K562 (cell line): ENCODE data around the gene ENTPD6. TPM values are rescaled to one million over a fixed set of nuclear protein-coding genes. Genes with fewer than 3 reads are reported as not detected.

Experiments used
- CGGBP1 ChIP-seq: fragments of 250-450 bp; sonication (Bioruptor Pico); IDR thresholded peaks from 2 replicates; pipeline ENCODE4 v1.9.0; 2021; ENCODE audit warnings: mild to moderate bottlenecking
- FOXK1 ChIP-seq: sonication (generic); formaldehyde crosslinking; IDR thresholded peaks from 2 replicates; pipeline ENCODE4 v1.8.0; 2022; ENCODE audit warnings: missing genetic modification reagents, mild to moderate bottlenecking, borderline replicate concordance
- GABPB2 ChIP-seq: fragments of 250-450 bp; sonication (Bioruptor Pico); conservative IDR thresholded peaks from 2 replicates; pipeline ENCODE4 v1.5.1; 2021; ENCODE audit warnings: mild to moderate bottlenecking
- LCOR ChIP-seq: sonication (generic); formaldehyde crosslinking; IDR thresholded peaks from 2 replicates; pipeline ENCODE4 v1.8.0; 2022; ENCODE audit warnings: mild to moderate bottlenecking, missing genetic modification reagents
- MEF2A ChIP-seq: IDR thresholded peaks from 2 replicates; pipeline ENCODE4 v1.6.1; 2011; ENCODE audit warnings: low read depth, mild to moderate bottlenecking, low read length, moderate library complexity; ENCODE audit not compliant: control insufficient read depth
- NRF1 ChIP-seq, 2 experiments: fragments of 450-650 bp; IDR thresholded peaks in 1 of 2; conservative IDR thresholded peaks in 1 of 2; 2 replicates each; pipeline ENCODE4 v1.6.1; 2014; ENCODE audit warnings: mild to moderate bottlenecking in 2 of 2
- PHB ChIP-seq: fragments of 250-450 bp; sonication (Bioruptor Pico); IDR thresholded peaks from 2 replicates; pipeline ENCODE4 v1.5.0; 2021
- PHF20 ChIP-seq: fragments of 450-650 bp; IDR thresholded peaks from 2 replicates; pipeline ENCODE4 v1.6.1; 2018; ENCODE audit not compliant: partially characterized antibody
- TFAM ChIP-seq: fragments of 250-450 bp; sonication (Bioruptor Pico); conservative IDR thresholded peaks from 2 replicates; pipeline ENCODE4 v1.5.0; 2021; ENCODE audit warnings: mild to moderate bottlenecking, moderate library complexity
- ZBTB1 ChIP-seq: sonication (generic); formaldehyde crosslinking; IDR thresholded peaks from 2 replicates; pipeline ENCODE4 v1.8.1; 2023; ENCODE audit warnings: missing genetic modification reagents, low read depth, mild to moderate bottlenecking, borderline replicate concordance
- ZNF174 ChIP-seq: fragments of 250-450 bp; sonication (Bioruptor Pico); IDR thresholded peaks from 2 replicates; pipeline ENCODE4 v1.4.0; 2020; ENCODE audit warnings: mild to moderate bottlenecking
- polyA plus RNA-seq, 8 experiments: library from polyadenylated mRNA; depleted of rRNA in 4 of 8; stranded (reverse) in 5 of 8; unstranded in 3 of 8; fragments of >200 nt; fragmentation: Nextera tagmentation in 2 of 8; fragmentation: Illumina TruSeq in 1 of 8; extraction: Ambion mirVana in 2 of 8; extraction: Trizol in 1 of 8; gene quantifications; 2 replicates each; pipeline versions ENCODE4 v1.2.1 to v1.2.3, GENCODE V29; 2011 to 2014; ENCODE audit warnings: inconsistent platforms in 1 of 8, missing spikeins in 1 of 8
- total RNA-seq, 7 experiments: library from RNA; depleted of rRNA in 6 of 7; stranded (reverse); fragments of >200 nt in 6 of 7; fragmentation: Illumina TruSeq in 2 of 7; extraction: Trizol in 2 of 7; gene quantifications; 2 replicates each; pipeline versions ENCODE4 v1.2.1 to v1.2.3, GENCODE V29; 2011 to 2021; ENCODE audit warnings: low replicate concordance in 1 of 7
- TF ChIP-seq, protein P1 (sequence below): fragments of 450-650 bp; IDR thresholded peaks from 2 replicates; pipeline ENCODE4 v1.6.1; 2016; ENCODE audit warnings: antibody characterized with exemption
- TF ChIP-seq, protein P2 (sequence below), 2 experiments: fragments of 150-350 bp in 1 of 2; IDR thresholded peaks; 2 replicates each; pipeline ENCODE4 v1.6.1; 2012 to 2016; ENCODE audit warnings: low read depth in 2 of 2, low read length in 2 of 2, mild to moderate bottlenecking in 1 of 2, moderate library complexity in 1 of 2
- TF ChIP-seq, protein P3 (sequence below): sonication (generic); formaldehyde crosslinking; IDR thresholded peaks from 2 replicates; pipeline ENCODE4 v1.8.0; 2022; ENCODE audit warnings: mild to moderate bottlenecking, missing genetic modification reagents
- TF ChIP-seq, protein P4 (sequence below): sonication (generic); formaldehyde crosslinking; IDR thresholded peaks from 2 replicates; pipeline ENCODE4 v1.8.0; 2023; ENCODE audit warnings: missing genetic modification reagents, mild to moderate bottlenecking, borderline replicate concordance

ENTPD6 gene
- total and polyA plus RNA-seq, 9 of the 15 experiments (the other 6 are each of a cell fraction or from before 2014, with no cell fraction given), result 0.82 to 36.8 (median 22.4) TPM

GRCh38 chr20:25223179-25223661, 27.7 kb downstream of the ENTPD6 start (continued):
- TF ChIP-seq, protein P1, sequence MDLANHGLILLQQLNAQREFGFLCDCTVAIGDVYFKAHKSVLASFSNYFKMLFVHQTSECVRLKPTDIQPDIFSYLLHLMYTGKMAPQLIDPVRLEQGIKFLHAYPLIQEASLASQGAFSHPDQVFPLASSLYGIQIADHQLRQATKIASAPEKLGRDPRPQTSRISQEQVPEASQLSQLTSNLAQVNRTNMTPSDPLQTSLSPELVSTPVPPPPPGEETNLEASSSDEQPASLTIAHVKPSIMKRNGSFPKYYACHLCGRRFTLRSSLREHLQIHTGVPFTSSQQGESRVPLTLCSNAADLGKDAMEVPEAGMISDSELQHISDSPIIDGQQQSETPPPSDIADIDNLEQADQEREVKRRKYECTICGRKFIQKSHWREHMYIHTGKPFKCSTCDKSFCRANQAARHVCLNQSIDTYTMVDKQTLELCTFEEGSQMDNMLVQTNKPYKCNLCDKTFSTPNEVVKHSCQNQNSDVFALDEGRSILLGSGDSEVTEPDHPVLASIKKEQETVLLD, result peak; percentile 58; the same call in 1 of the 2 replicates
- TF ChIP-seq PHF20 (no peak), TFAM (CRISPR knock-in tag) (no peak), FOXK1 (CRISPR knock-in tag) (no peak), MEF2A (no peak), GABPB2 (CRISPR knock-in tag) (no peak), PHB (CRISPR knock-in tag) (no peak), ZNF174 (CRISPR knock-in tag) (no peak), CGGBP1 (CRISPR knock-in tag) (no peak), ZBTB1 (CRISPR knock-in tag) (no peak), NRF1 (conservative IDR thresholded peaks at IDR 0.05 in 1 of 2, IDR thresholded peaks at IDR 0.05 in 1 of 2) (peak; percentile 42 to 60; a peak in 3 of 4 replicates), LCOR (CRISPR knock-in tag) (no peak)
- TF ChIP-seq, protein P2, sequence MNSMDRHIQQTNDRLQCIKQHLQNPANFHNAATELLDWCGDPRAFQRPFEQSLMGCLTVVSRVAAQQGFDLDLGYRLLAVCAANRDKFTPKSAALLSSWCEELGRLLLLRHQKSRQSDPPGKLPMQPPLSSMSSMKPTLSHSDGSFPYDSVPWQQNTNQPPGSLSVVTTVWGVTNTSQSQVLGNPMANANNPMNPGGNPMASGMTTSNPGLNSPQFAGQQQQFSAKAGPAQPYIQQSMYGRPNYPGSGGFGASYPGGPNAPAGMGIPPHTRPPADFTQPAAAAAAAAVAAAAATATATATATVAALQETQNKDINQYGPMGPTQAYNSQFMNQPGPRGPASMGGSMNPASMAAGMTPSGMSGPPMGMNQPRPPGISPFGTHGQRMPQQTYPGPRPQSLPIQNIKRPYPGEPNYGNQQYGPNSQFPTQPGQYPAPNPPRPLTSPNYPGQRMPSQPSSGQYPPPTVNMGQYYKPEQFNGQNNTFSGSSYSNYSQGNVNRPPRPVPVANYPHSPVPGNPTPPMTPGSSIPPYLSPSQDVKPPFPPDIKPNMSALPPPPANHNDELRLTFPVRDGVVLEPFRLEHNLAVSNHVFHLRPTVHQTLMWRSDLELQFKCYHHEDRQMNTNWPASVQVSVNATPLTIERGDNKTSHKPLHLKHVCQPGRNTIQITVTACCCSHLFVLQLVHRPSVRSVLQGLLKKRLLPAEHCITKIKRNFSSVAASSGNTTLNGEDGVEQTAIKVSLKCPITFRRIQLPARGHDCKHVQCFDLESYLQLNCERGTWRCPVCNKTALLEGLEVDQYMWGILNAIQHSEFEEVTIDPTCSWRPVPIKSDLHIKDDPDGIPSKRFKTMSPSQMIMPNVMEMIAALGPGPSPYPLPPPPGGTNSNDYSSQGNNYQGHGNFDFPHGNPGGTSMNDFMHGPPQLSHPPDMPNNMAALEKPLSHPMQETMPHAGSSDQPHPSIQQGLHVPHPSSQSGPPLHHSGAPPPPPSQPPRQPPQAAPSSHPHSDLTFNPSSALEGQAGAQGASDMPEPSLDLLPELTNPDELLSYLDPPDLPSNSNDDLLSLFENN (IDR thresholded peaks at IDR 0.05; ENCODE audit: low read depth in 2 of 2, low read length in 2 of 2), result no peak
- TF ChIP-seq, protein P3, sequence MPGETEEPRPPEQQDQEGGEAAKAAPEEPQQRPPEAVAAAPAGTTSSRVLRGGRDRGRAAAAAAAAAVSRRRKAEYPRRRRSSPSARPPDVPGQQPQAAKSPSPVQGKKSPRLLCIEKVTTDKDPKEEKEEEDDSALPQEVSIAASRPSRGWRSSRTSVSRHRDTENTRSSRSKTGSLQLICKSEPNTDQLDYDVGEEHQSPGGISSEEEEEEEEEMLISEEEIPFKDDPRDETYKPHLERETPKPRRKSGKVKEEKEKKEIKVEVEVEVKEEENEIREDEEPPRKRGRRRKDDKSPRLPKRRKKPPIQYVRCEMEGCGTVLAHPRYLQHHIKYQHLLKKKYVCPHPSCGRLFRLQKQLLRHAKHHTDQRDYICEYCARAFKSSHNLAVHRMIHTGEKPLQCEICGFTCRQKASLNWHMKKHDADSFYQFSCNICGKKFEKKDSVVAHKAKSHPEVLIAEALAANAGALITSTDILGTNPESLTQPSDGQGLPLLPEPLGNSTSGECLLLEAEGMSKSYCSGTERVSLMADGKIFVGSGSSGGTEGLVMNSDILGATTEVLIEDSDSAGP (CRISPR knock-in tag), result no peak
- TF ChIP-seq, protein P4, sequence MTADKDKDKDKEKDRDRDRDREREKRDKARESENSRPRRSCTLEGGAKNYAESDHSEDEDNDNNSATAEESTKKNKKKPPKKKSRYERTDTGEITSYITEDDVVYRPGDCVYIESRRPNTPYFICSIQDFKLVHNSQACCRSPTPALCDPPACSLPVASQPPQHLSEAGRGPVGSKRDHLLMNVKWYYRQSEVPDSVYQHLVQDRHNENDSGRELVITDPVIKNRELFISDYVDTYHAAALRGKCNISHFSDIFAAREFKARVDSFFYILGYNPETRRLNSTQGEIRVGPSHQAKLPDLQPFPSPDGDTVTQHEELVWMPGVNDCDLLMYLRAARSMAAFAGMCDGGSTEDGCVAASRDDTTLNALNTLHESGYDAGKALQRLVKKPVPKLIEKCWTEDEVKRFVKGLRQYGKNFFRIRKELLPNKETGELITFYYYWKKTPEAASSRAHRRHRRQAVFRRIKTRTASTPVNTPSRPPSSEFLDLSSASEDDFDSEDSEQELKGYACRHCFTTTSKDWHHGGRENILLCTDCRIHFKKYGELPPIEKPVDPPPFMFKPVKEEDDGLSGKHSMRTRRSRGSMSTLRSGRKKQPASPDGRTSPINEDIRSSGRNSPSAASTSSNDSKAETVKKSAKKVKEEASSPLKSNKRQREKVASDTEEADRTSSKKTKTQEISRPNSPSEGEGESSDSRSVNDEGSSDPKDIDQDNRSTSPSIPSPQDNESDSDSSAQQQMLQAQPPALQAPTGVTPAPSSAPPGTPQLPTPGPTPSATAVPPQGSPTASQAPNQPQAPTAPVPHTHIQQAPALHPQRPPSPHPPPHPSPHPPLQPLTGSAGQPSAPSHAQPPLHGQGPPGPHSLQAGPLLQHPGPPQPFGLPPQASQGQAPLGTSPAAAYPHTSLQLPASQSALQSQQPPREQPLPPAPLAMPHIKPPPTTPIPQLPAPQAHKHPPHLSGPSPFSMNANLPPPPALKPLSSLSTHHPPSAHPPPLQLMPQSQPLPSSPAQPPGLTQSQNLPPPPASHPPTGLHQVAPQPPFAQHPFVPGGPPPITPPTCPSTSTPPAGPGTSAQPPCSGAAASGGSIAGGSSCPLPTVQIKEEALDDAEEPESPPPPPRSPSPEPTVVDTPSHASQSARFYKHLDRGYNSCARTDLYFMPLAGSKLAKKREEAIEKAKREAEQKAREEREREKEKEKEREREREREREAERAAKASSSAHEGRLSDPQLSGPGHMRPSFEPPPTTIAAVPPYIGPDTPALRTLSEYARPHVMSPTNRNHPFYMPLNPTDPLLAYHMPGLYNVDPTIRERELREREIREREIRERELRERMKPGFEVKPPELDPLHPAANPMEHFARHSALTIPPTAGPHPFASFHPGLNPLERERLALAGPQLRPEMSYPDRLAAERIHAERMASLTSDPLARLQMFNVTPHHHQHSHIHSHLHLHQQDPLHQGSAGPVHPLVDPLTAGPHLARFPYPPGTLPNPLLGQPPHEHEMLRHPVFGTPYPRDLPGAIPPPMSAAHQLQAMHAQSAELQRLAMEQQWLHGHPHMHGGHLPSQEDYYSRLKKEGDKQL, result no peak
